ENCODE data around the gene CCDC85C.

DNA sequence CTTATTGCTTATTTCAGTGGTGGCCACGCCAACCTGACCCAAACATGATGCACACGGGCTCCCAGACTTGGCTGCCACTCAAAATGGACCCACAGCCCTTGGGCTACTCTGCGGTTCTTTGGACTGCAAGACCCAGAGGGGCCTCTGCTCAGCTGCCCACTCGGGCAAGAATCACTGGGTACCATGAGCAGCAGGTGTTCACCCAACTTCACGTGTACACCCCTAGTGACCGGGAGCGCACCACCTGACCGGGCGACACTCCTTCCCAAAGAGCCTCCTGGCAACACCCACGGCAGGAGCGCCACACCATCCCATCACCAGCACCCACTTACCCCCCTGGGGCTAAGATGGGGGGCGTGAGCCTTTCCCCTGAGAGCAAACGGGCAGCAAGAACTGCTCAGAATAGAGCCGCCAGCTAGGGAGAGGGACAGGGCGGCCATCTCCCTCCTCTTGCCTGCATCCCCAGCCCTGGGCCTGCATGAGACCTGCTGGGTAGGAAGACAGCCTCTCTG is 90.8 kb downstream of the CCDC85C start:
- TF ChIP-seq POLR2A (IDR thresholded peaks at IDR 0.05; ENCODE audit: low read length) (no peak), GATA1 (IDR thresholded peaks at IDR 0.05; ENCODE audit: low read depth, low read length) (no peak)

All from erythroblast (primary cell).